Activated CD8-positive, alpha-beta T cell treated with anti-CD3 and anti-CD28 coated beads, Interleukin-2, amount 10 ng/mL, durations not matched to agents 7 days and 5 days (primary cell): ENCODE results near the gene KCNN1. TPM values are rescaled to one million over a fixed set of nuclear protein-coding genes. Genes with fewer than 3 reads are reported as not detected.

Experiments
- ATAC-seq: fragments of 150-1000 bp; cut with Tn5 transposase; one replicate; pipeline ENCODE4 v1.10.0; 2021; ENCODE audit warnings: moderate library complexity
- CTCF ChIA-PET: fragments of 350-600 bp; sonication (Branson Sonifier 250); formaldehyde crosslinking; loops from one replicate; lab custom pipeline; 2021; ENCODE audit warnings: antibody characterized with exemption; lab: Charles Lee
- POLR2A ChIA-PET: fragments of 350-600 bp; sonication (Branson Sonifier 250); formaldehyde crosslinking; loops from one replicate; lab custom pipeline; 2021; ENCODE audit warnings: antibody characterized with exemption; lab: Charles Lee
- DNase-seq: peaks from one replicate; pipeline ENCODE4 v3.0.0-alpha.2; 2020
- H3K27ac Mint-ChIP-seq: one replicate; pipeline ENCODE4 v1.8.0; 2021; ENCODE audit warnings: mild to moderate bottlenecking, mixed read lengths
- H3K27me3 Mint-ChIP-seq: one replicate; pipeline ENCODE4 v1.8.0; 2021; ENCODE audit warnings: low read depth, mixed read lengths
- H3K36me3 Mint-ChIP-seq: one replicate; pipeline ENCODE4 v1.8.0; 2021; ENCODE audit warnings: low read depth, mixed read lengths
- H3K4me1 Mint-ChIP-seq: one replicate; pipeline ENCODE4 v1.8.0; 2021; ENCODE audit warnings: low read depth, mixed read lengths
- H3K4me3 Mint-ChIP-seq: one replicate; pipeline ENCODE4 v1.8.0; 2021; ENCODE audit warnings: mild to moderate bottlenecking, mixed read lengths
- H3K9me3 Mint-ChIP-seq: one replicate; pipeline ENCODE4 v1.8.0; 2022; ENCODE audit warnings: mixed read lengths; ENCODE audit not compliant: insufficient read depth
- total RNA-seq, 2 experiments: library from RNA; stranded (reverse); gene quantifications; one replicate each; pipeline ENCODE4 v1.2.3, GENCODE V29; 2021

KCNN1 gene
- total RNA-seq, 2 experiments from 2014 or later, result not detected

GRCh38 chr19:18044825-18045304 lies 78.0 kb downstream of the KCNN1 start:
- Mint-ChIP-seq H3K27ac (peak overlapping the region; percentile 88), H3K9me3 (no peaks in the 10 kb centered on the region), H3K27me3 (peaks cover 10% of the 10 kb centered on the region), H3K4me1 (peaks cover 34% of the 10 kb centered on the region), H3K4me3 (peak overlapping the region; percentile 58), H3K36me3 (peaks cover 3% of the 10 kb centered on the region)
- ATAC-seq (peak; percentile 98), DNase-seq (peak; percentile 96)
- POLR2A ChIA-PET, result interaction anchor here (0.6 to 2.3 kb wide), 11 partner anchors 10 to 478 kb away, joined by 3 to 30 read pairs (median 5); partner anchors contain the start of genes ARRDC2 and JUND
- CTCF ChIA-PET, result interaction anchor here (0.6 to 4.3 kb wide), 14 partner anchors 13 to 284 kb away, joined by 3 to 44 read pairs (median 4); partner anchors contain the start of gene ARRDC2

GRCh38 chr19:18045307-18046050 lies 78.6 kb downstream of the KCNN1 start:
- ChIA-PET POLR2A (interaction anchor here (0.6 to 2.3 kb wide), 9 partner anchors 10 to 304 kb away, joined by 3 to 30 read pairs (median 6); partner anchors contain the start of genes ARRDC2 and JUND), CTCF (interaction anchor here (0.7 to 4.3 kb wide), 13 partner anchors 12 to 283 kb away, joined by 3 to 44 read pairs (median 5); partner anchors contain the start of gene ARRDC2)
- Mint-ChIP-seq H3K36me3 (peaks cover 3% of the 10 kb centered on the region), H3K27me3 (peaks cover 7% of the 10 kb centered on the region), H3K4me3 (peak overlapping the region; percentile 58), H3K9me3 (no peaks in the 10 kb centered on the region), H3K4me1 (peaks cover 40% of the 10 kb centered on the region), H3K27ac (peak overlapping the region; percentile 88)
- ATAC-seq (peak; percentile 6), DNase-seq (no peak)

GRCh38 chr19:18046059-18046718 lies 79.3 kb downstream of the KCNN1 start:
- H3K4me1 Mint-ChIP-seq, result peaks cover 46% of the 10 kb centered on the region

GRCh38 chr19:18049385-18049784 lies 82.5 kb downstream of the KCNN1 start:
- DNase-seq, result no peak
- no peak overlapping the region for H3K4me3 Mint-ChIP-seq
- H3K9me3 Mint-ChIP-seq, result no peaks in the 10 kb centered on the region
- ChIA-PET CTCF (no interaction called here), POLR2A (no interaction called here)
- peaks cover 44% of the 10 kb centered on the region for H3K4me1 Mint-ChIP-seq
- no peak for ATAC-seq
- no peaks in the 10 kb centered on the region for H3K36me3 Mint-ChIP-seq
- H3K27ac Mint-ChIP-seq, result no peak overlapping the region
- peaks cover 2% of the 10 kb centered on the region for H3K27me3 Mint-ChIP-seq

More at GRCh38 chr19:18046059-18046718, 79.3 kb downstream of the KCNN1 start:
- Mint-ChIP-seq H3K4me3 (no peak overlapping the region), H3K27ac (no peak overlapping the region), H3K27me3 (peaks cover 6% of the 10 kb centered on the region), H3K9me3 (no peaks in the 10 kb centered on the region), H3K36me3 (peaks cover 3% of the 10 kb centered on the region)
- ATAC-seq, result no peak
- no peak for DNase-seq
- POLR2A ChIA-PET, result interaction anchor here (0.7 kb wide), 1 partner anchor 38 kb away, joined by 3 read pairs; the partner anchor contains the start of gene ARRDC2
- CTCF ChIA-PET, result interaction anchor here (1.0 to 4.3 kb wide), 5 partner anchors 12 to 45 kb away, joined by 3 to 44 read pairs (median 21); partner anchors contain the start of gene ARRDC2

Other genes with a start within 250 kb of the KCNN1 start
- gene MAP1S, start 247.6 kb upstream of the KCNN1 start, total RNA-seq, result 10 to 100 TPM; 79.0 to 83.8 TPM
- gene FCHO1, start 215.6 kb upstream of the KCNN1 start, total RNA-seq, result 10 to 100 TPM; 55.0 to 58.1 TPM
- under 1 TPM in 1 of 2 experiments, not detected in 1; 0.13 TPM for gene B3GNT3, start 172.0 kb upstream of the KCNN1 start, total RNA-seq
- 1 to 10 TPM; 5.0 to 6.4 TPM for gene INSL3, start 145.6 kb upstream of the KCNN1 start, total RNA-seq
- 100 to 1,000 TPM; 125 to 127 TPM for gene JAK3, start 119.1 kb upstream of the KCNN1 start, total RNA-seq
- 1,000 to 10,000 TPM; 2,078 to 2,184 TPM for gene RPL18A, start 107.2 kb upstream of the KCNN1 start, total RNA-seq
- 1 to 10 TPM; 1.5 to 1.8 TPM for gene SLC5A5, start 95.2 kb upstream of the KCNN1 start, total RNA-seq
- 10 to 100 TPM; 85.8 to 88.0 TPM for gene CCDC124, start 34.1 kb upstream of the KCNN1 start, total RNA-seq
- 10 to 100 TPM; 33.8 to 34.2 TPM for gene ARRDC2, start 41.1 kb downstream of the KCNN1 start, total RNA-seq
- 10 to 100 TPM; 75.2 to 78.6 TPM for gene IL12RB1, start 119.8 kb downstream of the KCNN1 start, total RNA-seq
- 10 to 100 TPM; 22.9 to 25.1 TPM for gene MAST3, start 130.7 kb downstream of the KCNN1 start, total RNA-seq
- 1 to 10 TPM; 7.8 to 9.2 TPM for gene PIK3R2, start 186.1 kb downstream of the KCNN1 start, total RNA-seq
- gene IFI30, start 206.7 kb downstream of the KCNN1 start, total RNA-seq, result 10 to 100 TPM; 67.4 to 72.3 TPM
- 10 to 100 TPM in 1 of 2 experiments, 1 to 10 TPM in 1; 9.2 to 10.9 TPM for gene MPV17L2, start 226.1 kb downstream of the KCNN1 start, total RNA-seq
- gene RAB3A, start 236.9 kb downstream of the KCNN1 start, total RNA-seq, result 1 to 10 TPM; 5.6 to 6.2 TPM